Activated CD8-positive, alpha-beta memory T cell treated with anti-CD3 and anti-CD28 coated beads, Interleukin-2, amount 50 U/mL, for 48 hours (primary cell): ENCODE data around the gene DOK3.
A peak's percentile ranks its signal among the peaks of the same experiment; 100 is the strongest.

ENCODE experiments used
- DNase-seq: peaks from one replicate; pipeline ENCODE4 v3.0.0-alpha.2; 2020

Gene DOK3

DNA sequence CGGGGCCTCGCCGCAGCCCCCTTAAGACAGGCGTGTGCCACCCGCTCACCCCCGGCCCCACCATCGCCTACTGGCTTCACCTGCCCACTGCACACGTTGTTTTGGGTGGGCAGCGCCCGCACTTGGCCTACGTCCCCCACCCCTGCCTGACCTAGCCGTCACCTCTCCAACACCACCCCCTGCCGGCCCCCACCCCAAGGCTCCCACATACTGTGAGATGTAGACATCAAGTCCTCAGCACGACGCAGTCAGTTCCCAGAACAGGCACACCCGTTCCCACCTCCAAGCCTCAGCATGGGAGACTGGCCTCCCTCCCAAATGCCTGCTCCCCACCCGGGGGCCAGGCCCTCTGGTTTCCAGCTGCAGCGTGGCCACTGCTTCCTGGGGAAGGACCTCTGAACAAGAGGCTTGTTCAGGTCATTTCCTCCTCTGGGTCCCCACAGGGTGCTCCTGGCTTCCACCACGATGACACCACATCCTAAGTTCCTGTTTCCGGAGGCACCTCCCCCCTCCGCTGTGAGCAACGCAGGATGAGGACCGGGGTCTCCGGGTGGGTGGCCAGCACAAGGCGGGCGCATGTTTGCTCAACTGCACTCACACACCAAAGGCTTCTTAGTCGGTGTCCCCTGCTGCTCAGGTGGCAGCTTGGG lies 47.5 kb downstream of the DOK3 start:
- DNase-seq, result no peak

GRCh38 chr5:177459819-177460628 lies 49.6 kb downstream of the DOK3 start:
- no peak for DNase-seq

GRCh38 chr5:177459357-177459756 lies 50.3 kb downstream of the DOK3 start:
- DNase-seq, result no peak

- no peak for DNase-seq
These were observed 50.7 kb downstream of the DOK3 start for GRCh38 chr5:177458912-177459350.

- no peak for DNase-seq
These were observed 51.6 kb downstream of the DOK3 start for GRCh38 chr5:177457852-177458681.

DNA sequence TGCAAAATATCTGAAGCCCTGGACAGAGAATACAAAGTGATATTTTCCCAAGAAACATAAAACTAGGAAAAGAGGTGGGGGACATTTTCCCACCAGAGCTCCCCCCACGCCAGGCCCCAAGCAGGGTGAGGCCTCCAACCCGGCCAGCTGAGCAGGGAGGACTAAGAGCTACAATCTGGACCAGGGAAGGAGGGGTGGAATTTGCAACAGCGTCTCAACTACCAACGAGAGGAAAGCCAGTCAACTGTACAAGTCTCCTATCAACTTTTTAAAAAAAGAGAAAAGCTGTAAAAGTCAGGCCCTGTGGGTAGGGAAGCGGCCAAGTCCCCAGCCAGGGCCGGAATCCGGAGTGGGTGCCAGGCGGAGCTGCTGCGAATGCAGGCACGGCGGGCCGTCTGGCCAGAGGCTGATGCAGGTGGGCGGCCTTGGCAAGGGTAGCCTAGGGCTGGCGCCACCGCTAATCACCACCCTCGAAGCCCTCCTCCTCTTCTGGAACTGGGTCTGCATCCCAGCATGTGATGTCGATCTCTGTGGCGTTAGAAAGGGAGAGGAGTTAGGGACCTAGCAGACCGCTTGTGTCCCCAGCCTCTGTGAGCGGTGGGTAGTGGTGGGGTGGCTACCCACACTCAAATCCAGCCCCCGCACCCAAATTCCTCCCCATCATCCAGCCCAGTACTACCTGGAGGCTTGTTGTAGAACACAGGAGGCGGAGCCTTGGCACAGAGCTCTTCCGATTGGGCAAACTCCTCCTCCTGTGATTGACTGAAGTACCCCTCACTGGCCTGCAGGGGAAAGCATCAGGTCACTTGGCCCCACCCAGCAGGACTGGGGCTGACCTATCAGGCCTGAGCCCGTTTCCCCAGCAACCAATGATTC lies 52.4 kb downstream of the DOK3 start:
- no peak for DNase-seq

DNA sequence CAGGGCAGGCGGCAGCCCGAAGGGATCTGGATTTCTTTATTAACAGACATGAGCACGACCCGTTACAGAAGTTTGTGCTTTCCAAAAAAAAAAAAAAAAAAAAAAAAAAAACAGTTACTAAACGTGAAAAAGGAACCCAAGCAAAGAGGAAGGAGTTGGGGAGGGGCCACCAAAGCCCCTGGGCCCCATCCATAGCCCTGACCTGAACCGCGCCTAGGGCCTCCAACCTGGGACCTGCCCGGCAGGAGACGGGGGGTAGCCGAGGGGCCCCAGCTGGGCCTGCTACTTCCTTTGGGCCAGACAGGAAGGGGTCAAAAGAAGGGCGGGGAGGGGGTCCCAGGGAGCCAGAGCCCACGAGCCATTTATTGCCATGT lies 53.0 kb downstream of the DOK3 start:
- DNase-seq, result no peak

GRCh38 chr5:177455661-177456590 lies 53.7 kb downstream of the DOK3 start:
- peak; percentile 99 for DNase-seq

GRCh38 chr5:177455036-177455660 lies 54.5 kb downstream of the DOK3 start:
- peak; percentile 98 for DNase-seq

- DNase-seq, result peak; percentile 100
These were observed 55.1 kb downstream of the DOK3 start for GRCh38 chr5:177454397-177455035.

- no peak for DNase-seq
These were observed 55.7 kb downstream of the DOK3 start for GRCh38 chr5:177453852-177454396.

DNA sequence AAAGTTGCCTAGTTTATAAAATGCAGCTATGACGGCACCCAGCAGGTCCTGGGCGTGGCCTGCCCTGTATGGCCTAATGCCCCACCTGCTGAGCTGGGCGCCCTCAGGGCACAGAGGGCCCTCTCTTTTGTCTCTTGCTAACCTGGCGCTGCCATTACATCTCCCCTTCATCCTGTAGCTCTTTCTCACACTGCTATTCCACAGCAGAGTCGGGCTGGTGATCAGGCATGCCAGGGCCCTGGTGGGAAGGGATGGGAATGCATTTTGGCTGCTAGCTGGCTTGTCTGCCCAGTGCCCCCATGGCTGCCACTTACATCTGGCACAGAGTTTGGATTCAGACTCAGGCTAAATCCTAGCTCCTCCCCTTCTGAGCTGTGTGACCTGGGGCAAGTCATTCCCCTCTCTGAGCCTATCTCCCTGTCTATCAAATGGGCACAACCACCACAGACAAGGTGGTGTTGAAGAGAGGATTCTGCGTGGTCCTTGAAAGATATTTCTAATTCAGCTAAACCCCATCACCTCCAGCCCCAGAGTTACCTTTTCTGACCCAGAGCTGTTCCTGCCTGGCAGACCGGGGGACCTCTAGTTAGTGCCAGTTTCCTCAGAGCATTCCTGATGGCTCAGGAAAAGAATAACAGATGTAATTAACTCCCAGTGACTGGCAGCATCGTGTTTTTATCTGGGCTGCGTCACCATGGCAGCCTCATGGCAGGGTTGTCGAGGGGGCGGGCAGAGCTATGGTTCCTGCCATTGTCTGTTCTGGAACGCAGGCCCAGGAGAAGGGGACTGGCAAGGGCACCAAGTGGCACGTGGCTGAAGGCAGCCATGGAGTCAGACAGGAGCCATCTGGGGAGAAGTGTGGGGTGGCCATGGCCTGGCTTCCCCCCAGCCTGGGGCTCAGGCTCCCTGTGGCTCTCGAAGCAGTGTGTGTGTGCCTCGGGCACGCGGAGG lies 56.7 kb downstream of the DOK3 start:
- no peak for DNase-seq
